MCF 10A (cell line): ENCODE results near the gene DMRTA2. TPM values are rescaled to one million over a fixed set of nuclear protein-coding genes. Genes with fewer than 3 reads are reported as not detected.

Experiments used
- BruUV-seq: library from RNA; stranded (reverse); fragments of 400-500 nt; replicated peaks from 2 replicates; lab custom pipeline; 2021; lab: Mats Ljungman, UMichigan
- CTCF ChIA-PET: fragments of 300-600 bp; sonication (Branson Sonifier 250); formaldehyde crosslinking; extraction: SDS; loops from one replicate; lab custom pipeline; 2021; ENCODE audit warnings: antibody characterized with exemption, inconsistent platforms; lab: Yijun Ruan, JAX
- POLR2A ChIA-PET: fragments of 300-600, 350-650 bp; sonication (Branson Sonifier 250); formaldehyde crosslinking; extraction: SDS; loops from one replicate; lab custom pipeline; 2020; ENCODE audit warnings: antibody characterized with exemption, inconsistent platforms; lab: Yijun Ruan, JAX
- DNase-seq: peaks from one replicate; pipeline ENCODE4 v3.0.0-alpha.2; 2018; ENCODE audit not compliant: unreplicated experiment
- H3K27ac Mint-ChIP-seq: one replicate; pipeline ENCODE4 v1.8.0; 2022; ENCODE audit warnings: mild to moderate bottlenecking, low read depth, mixed read lengths; ENCODE audit not compliant: unreplicated experiment
- H3K27me3 Mint-ChIP-seq: one replicate; pipeline ENCODE4 v1.8.0; 2022; ENCODE audit warnings: mixed read lengths; ENCODE audit not compliant: insufficient read depth, unreplicated experiment
- H3K36me3 Mint-ChIP-seq: one replicate; pipeline ENCODE4 v1.8.0; 2022; ENCODE audit warnings: mild to moderate bottlenecking, moderate library complexity, mixed read lengths; ENCODE audit not compliant: insufficient read depth, unreplicated experiment
- H3K4me1 Mint-ChIP-seq: one replicate; pipeline ENCODE4 v1.8.0; 2022; ENCODE audit warnings: mixed read lengths; ENCODE audit not compliant: insufficient read depth, unreplicated experiment
- H3K4me3 Mint-ChIP-seq: one replicate; pipeline ENCODE4 v1.8.0; 2022; ENCODE audit warnings: mild to moderate bottlenecking, moderate library complexity, mixed read lengths; ENCODE audit not compliant: unreplicated experiment
- H3K9me3 Mint-ChIP-seq: one replicate; pipeline ENCODE4 v1.8.0; 2022; ENCODE audit warnings: mixed read lengths; ENCODE audit not compliant: unreplicated experiment
- intact Hi-C: fragments of 100-400 bp; cut with micrococcal nuclease; formaldehyde crosslinking; loops from 2 replicates; pipeline ENCODE4 v1.14.1; 2022
- total RNA-seq: library from RNA; stranded (reverse); gene quantifications from 2 replicates; pipeline ENCODE4 v1.2.3, GENCODE V29; 2022
- TF ChIP-seq, protein P1 (sequence below): fragments of 200-600 bp; IDR thresholded peaks from one replicate; pipeline ENCODE4 v1.8.0; 2022; ENCODE audit warnings: antibody characterized with exemption, mild to moderate bottlenecking; ENCODE audit not compliant: unreplicated experiment

Gene DMRTA2
- total RNA-seq, 1 experiment from 2014 or later = not detected

GRCh38 chr1:50425376-50426107 lies 2.3 kb upstream of the DMRTA2 start:
- BruUV-seq = no TSS peak
- H3K27me3 Mint-ChIP-seq = peaks cover 26% of the 10 kb centered on the region
- H3K27ac Mint-ChIP-seq = no peak overlapping the region
- H3K9me3 Mint-ChIP-seq = peaks cover 2% of the 10 kb centered on the region
- H3K36me3 Mint-ChIP-seq = no peaks in the 10 kb centered on the region
- H3K4me3 Mint-ChIP-seq = no peak overlapping the region
- CTCF ChIA-PET = interaction anchor here (0.7 kb wide), 1 partner anchor 31 kb away, joined by 3 read pairs; no protein-coding TSS in a partner anchor
- TF ChIP-seq, protein P1, sequence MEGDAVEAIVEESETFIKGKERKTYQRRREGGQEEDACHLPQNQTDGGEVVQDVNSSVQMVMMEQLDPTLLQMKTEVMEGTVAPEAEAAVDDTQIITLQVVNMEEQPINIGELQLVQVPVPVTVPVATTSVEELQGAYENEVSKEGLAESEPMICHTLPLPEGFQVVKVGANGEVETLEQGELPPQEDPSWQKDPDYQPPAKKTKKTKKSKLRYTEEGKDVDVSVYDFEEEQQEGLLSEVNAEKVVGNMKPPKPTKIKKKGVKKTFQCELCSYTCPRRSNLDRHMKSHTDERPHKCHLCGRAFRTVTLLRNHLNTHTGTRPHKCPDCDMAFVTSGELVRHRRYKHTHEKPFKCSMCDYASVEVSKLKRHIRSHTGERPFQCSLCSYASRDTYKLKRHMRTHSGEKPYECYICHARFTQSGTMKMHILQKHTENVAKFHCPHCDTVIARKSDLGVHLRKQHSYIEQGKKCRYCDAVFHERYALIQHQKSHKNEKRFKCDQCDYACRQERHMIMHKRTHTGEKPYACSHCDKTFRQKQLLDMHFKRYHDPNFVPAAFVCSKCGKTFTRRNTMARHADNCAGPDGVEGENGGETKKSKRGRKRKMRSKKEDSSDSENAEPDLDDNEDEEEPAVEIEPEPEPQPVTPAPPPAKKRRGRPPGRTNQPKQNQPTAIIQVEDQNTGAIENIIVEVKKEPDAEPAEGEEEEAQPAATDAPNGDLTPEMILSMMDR = no peak
- DNase-seq = no peak
- no peaks in the 10 kb centered on the region for H3K4me1 Mint-ChIP-seq
- intact Hi-C loops = no loop called here
- POLR2A ChIA-PET = no interaction called here

- Mint-ChIP-seq H3K4me1 (no peaks in the 10 kb centered on the region), H3K36me3 (no peaks in the 10 kb centered on the region), H3K9me3 (peaks cover 8% of the 10 kb centered on the region), H3K4me3 (peak overlapping the region; percentile 20), H3K27ac (no peak overlapping the region), H3K27me3 (peaks cover 23% of the 10 kb centered on the region)
- TF ChIP-seq, protein P1 = no peak
- no peak for DNase-seq
- no TSS peak for BruUV-seq
- intact Hi-C loops = no loop called here
- CTCF ChIA-PET = interaction anchor here (0.6 to 0.7 kb wide), 2 partner anchors 31 to 767 kb away, joined by 3 read pairs; no protein-coding TSS in a partner anchor
- POLR2A ChIA-PET = no interaction called here
Observed at GRCh38 chr1:50424884-50425375, 1.7 kb upstream of the DMRTA2 start.

DNA sequence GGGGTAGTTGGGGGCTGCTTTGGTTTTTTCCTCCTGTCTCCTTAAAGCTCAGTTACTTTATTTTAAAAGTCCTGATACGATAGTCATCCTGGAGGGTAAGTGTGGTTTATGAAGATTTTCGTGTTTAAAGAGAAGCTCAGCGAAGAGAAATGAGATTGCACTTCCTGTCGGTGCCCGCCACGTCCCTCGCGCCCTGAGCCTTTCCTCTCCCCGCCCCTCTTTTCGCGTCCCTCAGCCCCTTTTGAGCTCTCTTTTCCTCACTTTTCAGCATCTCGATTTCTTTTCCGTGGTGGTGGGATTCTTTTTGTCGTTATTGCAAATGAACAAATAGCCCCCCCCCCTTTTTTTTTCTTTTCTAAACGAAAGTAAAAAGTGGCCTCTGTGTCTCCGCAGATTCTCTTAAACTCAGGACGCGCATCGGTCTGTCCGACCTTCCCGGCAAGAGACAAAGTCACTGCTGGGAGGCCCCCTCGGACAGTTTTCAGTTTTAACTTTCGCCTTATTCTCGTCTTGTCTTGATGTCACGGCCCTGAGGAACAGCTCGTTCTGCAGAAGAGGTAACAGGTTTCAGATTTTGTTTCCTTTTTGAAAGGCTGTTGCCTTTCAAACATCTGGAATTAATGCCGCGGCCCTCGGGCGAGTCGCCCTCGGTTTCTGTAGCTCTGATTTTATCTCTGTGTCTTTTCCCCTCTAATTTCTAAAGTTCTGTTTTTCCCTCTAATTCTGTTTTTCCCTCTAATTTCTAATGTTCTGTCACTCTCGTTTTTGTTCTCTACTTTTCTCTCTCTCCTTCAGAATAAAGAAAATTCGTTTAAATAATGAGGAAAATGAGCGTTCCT lies 1.0 kb upstream of the DMRTA2 start:
- no TSS peak for BruUV-seq
- DNase-seq = no peak
- POLR2A ChIA-PET = interaction anchor here (0.6 kb wide), 1 partner anchor 1359 kb away, joined by 3 read pairs; no protein-coding TSS in a partner anchor
- H3K27me3 Mint-ChIP-seq = peaks cover 23% of the 10 kb centered on the region
- peaks cover 13% of the 10 kb centered on the region for H3K9me3 Mint-ChIP-seq
- peak overlapping the region; percentile 20 for H3K4me3 Mint-ChIP-seq
- intact Hi-C loops = no loop called here
- TF ChIP-seq, protein P1 = no peak
- no peaks in the 10 kb centered on the region for H3K4me1 Mint-ChIP-seq
- CTCF ChIA-PET = interaction anchor here (0.6 to 0.8 kb wide), 3 partner anchors 14 to 768 kb away, joined by 3 to 4 read pairs (median 3); no protein-coding TSS in a partner anchor
- no peak overlapping the region for H3K27ac Mint-ChIP-seq
- no peaks in the 10 kb centered on the region for H3K36me3 Mint-ChIP-seq

DNA sequence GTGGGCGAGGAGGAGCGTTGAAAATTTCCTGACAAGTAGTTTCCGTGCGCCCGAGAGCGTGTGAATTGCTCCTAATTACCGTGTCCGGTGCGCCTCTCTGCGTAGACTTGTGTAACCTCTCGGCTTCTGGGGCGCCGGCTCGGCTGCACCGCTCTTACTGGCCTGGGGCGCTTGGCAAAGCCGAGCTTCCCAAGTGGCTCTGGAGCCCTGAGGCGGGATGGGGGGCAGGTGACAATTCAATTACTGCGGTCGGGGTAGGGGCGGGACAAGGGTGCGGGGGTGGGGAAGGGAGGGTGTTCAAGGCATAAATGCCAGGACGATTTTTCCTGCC lies 392 bp upstream of the DMRTA2 start:
- Mint-ChIP-seq H3K36me3 (no peaks in the 10 kb centered on the region), H3K27ac (no peak overlapping the region), H3K9me3 (peaks cover 13% of the 10 kb centered on the region), H3K4me3 (peak overlapping the region; percentile 20), H3K27me3 (peaks cover 20% of the 10 kb centered on the region), H3K4me1 (no peaks in the 10 kb centered on the region)
- DNase-seq = no peak
- TF ChIP-seq, protein P1 = no peak
- intact Hi-C loops = no loop called here
- POLR2A ChIA-PET = no interaction called here
- BruUV-seq = no TSS peak
- CTCF ChIA-PET = interaction anchor here (0.7 to 0.8 kb wide), 2 partner anchors 13 to 55 kb away, joined by 3 to 4 read pairs; no protein-coding TSS in a partner anchor
